ENCODE measurements around the gene ZBTB3.
"Not testable (repeated sequence)": the region's sequence is repeated elsewhere in the genome, so short reads cannot be mapped to it uniquely, and the experiment has no call there.

Gene ZBTB3

DNA sequence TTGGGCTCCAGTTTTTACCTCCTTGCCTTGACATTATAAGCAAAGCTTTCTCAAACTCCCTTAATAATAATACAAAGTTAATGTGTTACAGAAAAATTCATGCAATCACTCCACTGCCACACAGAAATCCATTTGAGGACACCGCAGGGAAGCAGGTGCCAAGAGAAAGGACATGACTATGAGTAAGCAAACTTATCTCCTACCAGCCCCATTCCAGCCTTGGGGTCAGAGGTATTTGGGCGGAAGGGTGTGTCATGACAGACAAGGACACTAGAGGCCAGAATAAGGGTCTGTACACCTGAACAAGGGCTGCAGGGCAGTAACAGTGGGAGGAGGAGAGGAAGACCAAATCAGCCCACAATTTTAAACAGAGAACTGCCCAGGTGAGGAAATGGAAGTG, 40.6 kb downstream of the ZBTB3 start:
- DNase-seq: no peak

DNA sequence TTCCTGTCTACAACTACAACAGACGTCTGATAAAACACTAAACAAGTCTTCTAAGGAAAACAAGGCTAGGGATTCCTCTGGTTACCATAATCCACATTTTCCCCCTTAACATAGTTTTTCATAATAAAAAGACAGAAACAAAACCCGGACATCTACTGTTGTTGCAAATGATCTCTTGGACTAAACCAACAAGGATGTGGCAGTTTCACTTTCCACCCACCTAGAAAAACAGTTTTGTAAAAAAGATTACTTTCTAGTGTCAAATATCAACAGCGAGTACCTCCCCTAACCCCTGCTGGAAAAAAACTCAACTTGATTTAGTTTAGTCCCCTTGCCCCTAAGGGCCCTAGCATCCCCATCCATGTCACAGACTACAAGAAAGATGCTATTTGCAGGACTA, 41.1 kb downstream of the ZBTB3 start:
- no peak for DNase-seq

DNA sequence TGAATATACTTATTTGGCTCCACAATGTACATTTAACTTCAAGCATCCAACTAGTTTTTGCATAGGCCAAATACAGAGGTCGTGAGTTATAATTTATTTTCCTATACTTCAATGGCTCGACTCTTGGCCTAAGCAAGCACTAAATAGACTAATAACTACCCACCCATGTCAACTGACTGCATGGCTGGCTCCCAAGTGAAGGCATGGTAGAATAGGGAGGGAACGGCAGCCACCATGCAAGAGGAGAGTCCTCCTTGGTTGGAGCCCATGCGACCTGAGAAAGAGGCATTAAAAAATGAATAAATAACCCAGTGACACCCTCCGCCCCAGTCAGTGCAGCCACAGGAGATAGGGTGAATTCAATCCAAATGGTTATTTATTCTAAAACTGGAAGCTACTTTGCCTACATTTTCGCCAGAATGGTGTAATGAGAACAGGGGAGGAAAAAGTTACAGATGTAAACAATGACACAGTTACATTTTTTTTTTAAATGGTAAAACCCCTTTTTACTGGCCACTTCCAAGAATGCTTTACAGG, 41.6 kb downstream of the ZBTB3 start:
- DNase-seq: no peak

DNA sequence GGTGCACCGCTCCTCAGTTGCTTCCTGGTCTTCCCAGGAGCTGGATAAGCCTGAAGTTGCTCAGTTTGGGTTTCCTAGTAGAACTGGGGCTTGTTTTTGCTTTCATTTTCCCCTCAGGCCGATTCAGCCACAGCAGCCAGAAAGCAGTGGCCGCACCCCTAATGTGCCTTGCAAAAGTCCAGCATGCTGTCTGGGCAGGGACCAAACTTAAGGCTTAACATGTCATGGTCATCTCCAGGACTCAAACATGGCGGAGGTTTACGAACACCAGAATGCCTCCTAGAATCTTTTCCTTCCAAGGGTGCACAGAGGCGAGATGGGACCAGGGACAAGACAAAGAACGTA, 44.0 kb downstream of the ZBTB3 start:
- no peak for DNase-seq

DNA sequence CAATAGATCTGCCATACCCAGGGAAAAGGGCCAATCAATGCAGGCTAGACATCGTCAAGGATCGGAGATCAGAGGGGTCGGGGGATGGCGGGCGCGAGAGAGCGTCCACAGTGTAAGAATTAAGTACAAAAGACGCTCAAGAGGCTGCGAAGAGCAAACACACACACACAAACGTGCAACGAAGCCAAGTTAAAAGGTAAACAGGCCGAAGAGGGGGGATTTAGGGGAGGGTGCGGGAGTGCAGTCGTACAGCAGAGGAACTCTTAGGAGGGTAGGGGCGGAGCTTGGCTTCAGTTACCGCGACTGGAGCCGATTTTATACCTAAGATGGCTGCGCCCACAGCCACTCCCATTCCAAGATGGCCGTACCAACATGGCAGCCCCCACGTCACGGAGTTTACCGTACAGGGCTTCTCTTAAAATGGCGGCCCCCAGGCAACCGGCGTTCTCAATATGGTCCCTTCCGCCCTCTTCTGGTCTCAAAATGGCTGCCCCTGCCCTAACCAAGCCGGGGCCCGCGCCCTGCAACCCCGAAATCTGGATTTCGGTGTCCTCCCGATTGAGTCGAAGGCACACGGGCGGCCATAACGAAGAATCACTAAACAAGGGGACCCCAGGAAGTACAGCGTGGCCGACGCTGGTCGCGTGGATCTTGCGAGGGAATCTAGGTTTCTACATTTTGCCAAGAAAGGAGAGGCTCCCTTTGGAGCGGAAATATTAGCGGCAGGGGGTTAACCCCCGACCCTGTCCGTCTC, 44.5 kb downstream of the ZBTB3 start:
- DNase-seq: peak; percentile 98

DNA sequence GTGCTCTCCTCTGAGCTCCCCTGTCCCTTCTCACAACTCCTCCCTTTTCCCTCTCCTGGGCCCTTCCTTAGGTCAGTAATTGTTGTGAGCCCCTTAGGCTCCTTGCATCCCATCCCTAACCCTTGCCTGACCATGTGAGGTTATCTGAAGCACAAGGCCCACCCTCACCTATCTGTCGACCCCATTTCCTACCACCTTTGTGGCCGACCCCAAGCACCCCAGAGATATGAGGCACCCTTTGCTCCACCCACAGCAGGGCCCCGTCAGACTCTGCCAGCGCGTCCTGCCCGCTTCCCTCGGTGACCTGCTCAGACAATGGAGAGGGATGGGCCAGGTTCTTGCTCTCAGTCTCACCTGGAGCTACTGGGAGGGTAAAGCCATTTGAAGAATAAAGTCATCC, 45.2 kb downstream of the ZBTB3 start:
- DNase-seq: no peak

DNA sequence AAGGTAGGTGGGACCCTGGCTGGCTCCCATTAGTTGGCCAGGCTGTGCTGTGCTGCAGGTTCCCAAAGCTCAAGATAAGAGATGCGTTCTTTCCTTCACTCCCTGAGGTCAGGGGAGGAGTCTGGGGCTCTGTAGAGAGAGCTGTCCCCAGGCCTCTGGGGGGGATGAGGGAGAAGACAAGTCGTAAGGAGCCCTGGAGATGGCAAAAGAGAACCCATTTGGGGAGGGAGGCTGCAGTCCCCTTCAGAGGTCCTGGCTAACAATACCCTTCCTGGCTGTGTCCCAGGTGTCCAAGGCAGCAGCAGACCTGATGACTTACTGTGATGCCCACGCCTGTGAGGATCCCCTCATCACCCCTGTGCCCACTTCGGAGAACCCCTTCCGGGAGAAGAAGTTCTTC, 45.6 kb downstream of the ZBTB3 start:
- no peak for DNase-seq

DNA sequence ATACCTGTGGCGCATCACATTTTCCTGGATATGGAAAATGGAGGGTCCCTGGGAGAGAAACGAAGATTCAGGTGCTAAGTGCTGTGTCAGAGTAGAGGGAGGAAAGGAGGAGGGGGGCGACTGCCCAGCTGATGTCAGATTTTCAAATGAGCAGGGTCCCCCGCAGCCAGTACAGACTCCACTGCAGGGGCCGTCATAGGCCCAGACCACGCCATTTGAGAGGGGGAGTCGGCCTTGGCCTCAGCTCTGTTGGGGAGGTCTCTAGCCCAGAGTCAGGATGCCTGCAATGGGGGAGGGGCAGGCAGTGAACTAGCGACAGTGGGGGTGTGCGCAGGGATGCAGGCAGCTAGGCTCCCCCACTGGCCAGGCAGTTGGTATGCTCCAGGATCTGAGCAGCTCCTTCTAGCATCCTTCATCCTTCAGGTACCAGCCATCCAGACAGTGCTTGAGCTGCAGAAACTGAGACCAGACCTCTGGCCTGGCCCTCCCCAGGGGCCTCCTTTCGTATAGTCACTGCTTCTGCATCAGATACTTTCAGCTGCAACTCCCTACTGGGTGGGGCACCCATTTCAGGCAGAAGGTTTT, 46.6 kb downstream of the ZBTB3 start, which contains the start of the genes BSCL2 and GNG3:
TSS of gene BSCL2 (minus strand) at position 148 of the 585 bp plus-strand sequence. CDS start 229 bp downstream, outside the sequence.
TSS of gene GNG3 (plus strand) at position 400 of the 585 bp plus-strand sequence. CDS start 620 bp downstream, outside the sequence.
- no peak for DNase-seq

DNA sequence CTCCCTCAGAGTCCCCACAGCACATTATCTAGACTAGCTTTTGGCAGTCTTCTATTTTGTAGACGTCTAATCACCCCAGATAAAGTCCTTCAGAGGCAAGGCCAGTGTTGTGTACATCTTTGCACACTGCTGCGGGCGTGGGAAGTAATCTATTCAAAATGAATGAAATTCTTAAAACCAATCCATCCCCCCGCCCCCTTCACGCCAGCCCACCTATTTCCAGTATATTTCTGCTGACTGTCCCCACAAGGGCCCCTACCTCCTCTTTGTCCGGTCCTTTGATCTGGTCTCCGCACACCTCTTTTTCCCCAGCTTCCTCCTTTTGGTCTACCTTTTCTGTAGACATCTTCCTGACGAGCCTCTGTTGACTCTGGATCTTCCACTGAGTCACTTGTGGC, 47.1 kb downstream of the ZBTB3 start:
- no peak for DNase-seq

DNA sequence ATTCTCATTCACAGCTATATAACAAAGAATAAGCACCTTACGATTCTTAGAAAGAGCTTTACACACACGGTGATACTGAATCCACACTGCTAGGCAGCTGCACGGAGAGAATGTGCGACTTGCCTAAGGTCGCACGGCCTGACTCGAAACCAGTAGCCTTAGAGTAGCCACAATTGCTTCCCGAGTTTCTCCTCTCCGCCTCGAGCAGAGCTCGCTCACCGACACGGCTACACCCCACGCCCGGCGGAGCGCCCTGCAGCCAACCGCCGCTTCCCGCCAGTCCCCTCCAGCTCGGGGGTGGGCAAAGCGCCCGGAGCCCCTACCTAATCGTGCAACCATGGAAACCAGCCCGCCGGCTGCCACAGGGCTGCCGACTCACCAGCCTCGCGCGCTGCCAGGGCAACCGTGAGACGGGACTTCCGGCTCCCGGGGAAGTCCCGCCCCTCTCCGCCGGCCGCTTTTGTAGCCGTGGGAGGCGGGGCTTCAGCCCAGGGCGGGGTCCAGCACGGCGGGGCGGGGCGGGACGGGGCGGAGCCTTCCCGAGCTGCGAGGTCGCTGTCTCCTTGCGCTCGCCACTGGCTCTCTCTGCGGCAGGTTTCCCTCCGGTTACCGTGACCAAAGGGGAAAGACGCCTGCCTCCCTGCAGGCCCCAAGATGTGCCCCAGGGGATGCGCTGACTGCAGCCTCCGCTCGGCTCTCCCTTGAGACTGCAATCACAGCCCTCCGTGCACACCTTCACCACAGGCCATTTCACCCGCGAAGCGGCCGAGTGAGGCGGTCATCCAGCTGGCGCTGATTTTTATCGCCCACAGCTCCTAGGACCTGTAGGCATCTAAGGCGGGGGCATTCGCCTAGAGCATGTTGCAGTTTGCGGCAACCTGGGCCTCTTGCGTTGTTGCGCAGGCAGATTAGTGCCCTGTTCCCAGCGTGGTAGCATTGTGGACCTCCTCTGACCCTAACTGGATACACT, 47.8 kb downstream of the ZBTB3 start:
- DNase-seq: peak; percentile 95

DNA sequence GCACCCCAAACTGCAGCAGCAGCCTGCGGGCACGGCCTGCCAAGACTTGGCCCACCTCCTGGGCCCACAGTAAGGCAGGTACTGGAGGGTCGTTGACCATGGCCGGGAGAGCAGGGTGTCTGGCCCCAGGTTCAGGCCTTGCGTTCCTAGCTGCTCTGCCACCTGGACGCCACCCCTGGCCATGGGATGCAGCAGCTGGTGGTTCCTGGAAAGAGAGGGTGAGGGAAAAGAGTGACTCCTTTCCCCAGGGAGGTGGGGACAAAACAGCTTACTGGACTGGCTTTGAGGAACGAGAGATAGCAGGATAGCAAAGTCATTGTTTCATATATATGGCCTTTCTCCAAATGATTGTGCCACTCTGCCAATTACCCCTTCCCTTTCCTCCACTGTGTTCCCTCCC, 48.5 kb downstream of the ZBTB3 start:
- no peak for DNase-seq

DNA sequence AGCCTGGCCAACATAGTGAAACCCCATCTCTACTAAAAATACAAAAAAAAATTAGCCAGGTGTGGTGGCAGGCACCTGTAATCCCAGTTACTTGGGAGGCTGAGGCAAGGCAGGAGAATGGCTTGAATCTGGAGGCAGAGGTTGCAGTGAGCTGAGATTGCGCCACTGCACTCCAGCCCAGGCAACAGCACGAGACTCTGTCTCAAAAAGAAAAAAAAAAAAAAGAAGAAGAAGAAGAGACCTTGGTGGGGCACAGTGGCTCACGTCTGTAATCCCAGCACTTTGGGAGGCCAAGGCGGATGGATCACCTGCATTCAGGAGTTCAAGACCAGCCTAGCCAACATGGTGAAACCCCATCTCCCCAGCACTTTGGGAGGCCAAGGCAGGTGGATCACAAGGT, 50.0 kb downstream of the ZBTB3 start:
- DNase-seq: not testable (repeated sequence)

DNA sequence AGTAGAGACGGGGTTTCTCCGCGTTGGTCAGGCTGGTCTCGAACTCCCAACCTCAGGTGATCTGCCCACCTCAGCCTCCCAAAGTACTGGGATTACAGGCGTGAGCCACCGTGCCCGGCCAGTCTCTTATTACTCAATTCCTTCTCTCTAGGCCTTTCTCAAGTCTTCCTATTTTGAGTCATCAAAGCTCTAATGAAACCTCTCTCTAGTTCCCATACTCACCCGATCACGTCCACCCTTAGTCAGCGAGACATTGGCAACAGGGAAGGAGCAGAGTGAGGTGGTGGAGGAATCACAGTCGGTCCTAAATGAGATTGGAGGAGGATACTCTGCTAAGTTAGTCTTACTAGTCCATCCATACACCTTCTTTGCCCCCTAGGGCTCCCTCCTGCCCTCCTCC, 51.7 kb downstream of the ZBTB3 start:
- peak; percentile 63 for DNase-seq
